DOHH2 (cell line): ENCODE data around the gene ZNF273.

Experiments used
- H3F3A ChIP-seq: fragments of 200-600 bp; sonication (generic), shearing (Covaris generic); 2 replicates; pipeline ENCODE4 v1.6.0; 2016; ENCODE audit warnings: antibody characterized with exemption, mild to moderate bottlenecking; ENCODE audit not compliant: control insufficient read depth, insufficient read depth
- H3K27ac ChIP-seq: fragments of 200-600 bp; sonication (generic); 2 replicates; pipeline ENCODE4 v1.5.1; 2014; ENCODE audit warnings: low read depth, mild to moderate bottlenecking, low read length, moderate library complexity
- H3K27me3 ChIP-seq: fragments of 200-600 bp; sonication (generic); 2 replicates; pipeline ENCODE4 v1.6.1; 2014; ENCODE audit warnings: mild to moderate bottlenecking, low read length, mixed read lengths; ENCODE audit not compliant: control insufficient read depth
- H3K36me3 ChIP-seq: fragments of 200-600 bp; sonication (generic); 2 replicates; pipeline ENCODE4 v1.6.1; 2014; ENCODE audit warnings: mild to moderate bottlenecking, low read length, moderate library complexity, mixed read lengths; ENCODE audit not compliant: control insufficient read depth
- H3K4me1 ChIP-seq: fragments of 200-600 bp; sonication (generic); 2 replicates; pipeline ENCODE4 v1.6.1; 2014; ENCODE audit warnings: mild to moderate bottlenecking, low read length, mixed read lengths; ENCODE audit not compliant: control insufficient read depth
- H3K4me2 ChIP-seq: fragments of 200-600 bp; sonication (generic); 2 replicates; pipeline ENCODE4 v1.6.0; 2014; ENCODE audit warnings: mild to moderate bottlenecking, low read length, moderate library complexity
- H3K4me3 ChIP-seq: fragments of 200-600 bp; sonication (generic); 2 replicates; pipeline ENCODE4 v1.5.1; 2014; ENCODE audit warnings: mild to moderate bottlenecking, low read length, mixed read lengths
- H3K79me2 ChIP-seq: fragments of 200-600 bp; sonication (generic); 2 replicates; pipeline ENCODE4 v1.6.1; 2014; ENCODE audit warnings: mild to moderate bottlenecking, low read length, mixed read lengths; ENCODE audit not compliant: control insufficient read depth
- H3K9me2 ChIP-seq: fragments of 200-600 bp; sonication (generic); replicated peaks from 2 replicates; pipeline ENCODE4 v1.6.1; 2014; ENCODE audit warnings: mild to moderate bottlenecking, low read length, mixed read lengths; ENCODE audit not compliant: control insufficient read depth
- H3K9me3 ChIP-seq: fragments of 200-600 bp; sonication (generic); 2 replicates; pipeline ENCODE4 v1.6.1; 2014; ENCODE audit warnings: antibody characterized with exemption, low read length, mixed read lengths; ENCODE audit not compliant: control insufficient read depth, insufficient read depth
- H4K20me1 ChIP-seq: fragments of 200-600 bp; sonication (generic); 2 replicates; pipeline ENCODE4 v1.6.0; 2014; ENCODE audit warnings: low read depth, mild to moderate bottlenecking, antibody characterized with exemption, low read length, moderate library complexity; ENCODE audit not compliant: control insufficient read depth, insufficient read depth
- EZH2phosphoT487 ChIP-seq: fragments of 200-600 bp; sonication (generic); IDR thresholded peaks from 2 replicates; pipeline ENCODE4 v1.6.1; 2017; ENCODE audit warnings: borderline replicate concordance, mild to moderate bottlenecking, antibody characterized with exemption, low read length, moderate library complexity, mixed read lengths
- TF ChIP-seq, protein P1 (sequence below): fragments of 200-600 bp; sonication (generic); IDR thresholded peaks from one replicate; pipeline ENCODE4 v1.5.1; 2014; ENCODE audit warnings: antibody characterized with exemption, mild to moderate bottlenecking, low read depth, low read length; ENCODE audit not compliant: poor library complexity, severe bottlenecking

ZNF273 gene

DNA sequence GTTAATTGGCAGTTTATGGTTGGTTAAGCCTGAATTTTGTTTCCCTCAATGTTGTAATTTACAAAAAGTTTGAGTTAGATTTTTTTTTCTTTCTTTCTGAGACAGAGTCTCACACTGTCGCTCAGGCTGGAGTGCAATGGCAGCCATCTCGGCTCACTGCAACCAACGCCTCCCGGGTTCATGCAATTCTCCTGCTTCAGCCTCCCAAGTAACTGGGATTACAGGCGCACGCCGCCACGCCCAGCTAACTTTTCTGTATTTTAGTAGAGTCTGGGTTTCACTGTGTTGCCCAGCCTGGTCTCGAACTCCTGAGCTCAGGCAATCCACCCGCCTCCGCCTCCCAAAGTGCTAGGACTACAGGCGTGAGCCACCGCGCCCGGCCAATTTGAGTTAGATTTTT is 935 bp downstream of the ZNF273 start:
- Histone ChIP-seq H3F3A (peaks cover 4% of the 10 kb centered on the region; the same call in 1 of the 2 replicates), H3K27me3 (no peaks in the 10 kb centered on the region), H3K27ac (no peak overlapping the region), H4K20me1 (no peaks in the 10 kb centered on the region), H3K9me3 (peaks cover 4% of the 10 kb centered on the region; the same call in 1 of the 2 replicates), H3K9me2 (no peaks in the 10 kb centered on the region), H3K4me3 (peak overlapping the region; percentile 92), H3K4me1 (peaks cover 51% of the 10 kb centered on the region), H3K4me2 (peak overlapping the region; percentile 61), H3K79me2 (peaks cover 59% of the 10 kb centered on the region), H3K36me3 (peaks cover 43% of the 10 kb centered on the region)
- TF ChIP-seq, protein P1, sequence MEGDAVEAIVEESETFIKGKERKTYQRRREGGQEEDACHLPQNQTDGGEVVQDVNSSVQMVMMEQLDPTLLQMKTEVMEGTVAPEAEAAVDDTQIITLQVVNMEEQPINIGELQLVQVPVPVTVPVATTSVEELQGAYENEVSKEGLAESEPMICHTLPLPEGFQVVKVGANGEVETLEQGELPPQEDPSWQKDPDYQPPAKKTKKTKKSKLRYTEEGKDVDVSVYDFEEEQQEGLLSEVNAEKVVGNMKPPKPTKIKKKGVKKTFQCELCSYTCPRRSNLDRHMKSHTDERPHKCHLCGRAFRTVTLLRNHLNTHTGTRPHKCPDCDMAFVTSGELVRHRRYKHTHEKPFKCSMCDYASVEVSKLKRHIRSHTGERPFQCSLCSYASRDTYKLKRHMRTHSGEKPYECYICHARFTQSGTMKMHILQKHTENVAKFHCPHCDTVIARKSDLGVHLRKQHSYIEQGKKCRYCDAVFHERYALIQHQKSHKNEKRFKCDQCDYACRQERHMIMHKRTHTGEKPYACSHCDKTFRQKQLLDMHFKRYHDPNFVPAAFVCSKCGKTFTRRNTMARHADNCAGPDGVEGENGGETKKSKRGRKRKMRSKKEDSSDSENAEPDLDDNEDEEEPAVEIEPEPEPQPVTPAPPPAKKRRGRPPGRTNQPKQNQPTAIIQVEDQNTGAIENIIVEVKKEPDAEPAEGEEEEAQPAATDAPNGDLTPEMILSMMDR, result no peak
- no peak for TF ChIP-seq EZH2phosphoT487

GRCh38 chr7:64905133-64905532 is 2.1 kb downstream of the ZNF273 start:
- Histone ChIP-seq H3F3A (peaks cover 4% of the 10 kb centered on the region; the same call in 1 of the 2 replicates), H3K4me1 (peaks cover 51% of the 10 kb centered on the region), H3K4me3 (peak overlapping the region; percentile 92), H3K27ac (no peak overlapping the region), H3K36me3 (peaks cover 50% of the 10 kb centered on the region), H3K4me2 (peak overlapping the region; percentile 61), H3K9me3 (peaks cover 8% of the 10 kb centered on the region; the same call in 1 of the 2 replicates), H3K79me2 (peaks cover 71% of the 10 kb centered on the region), H3K9me2 (no peaks in the 10 kb centered on the region), H3K27me3 (no peaks in the 10 kb centered on the region), H4K20me1 (no peaks in the 10 kb centered on the region)
- no peak for TF ChIP-seq EZH2phosphoT487
- TF ChIP-seq, protein P1, result no peak

- Histone ChIP-seq H3K4me3 (peak overlapping the region; percentile 24), H3K36me3 (peaks cover 54% of the 10 kb centered on the region), H3K9me2 (no peaks in the 10 kb centered on the region), H3K27me3 (no peaks in the 10 kb centered on the region), H3K4me1 (peaks cover 51% of the 10 kb centered on the region), H3K27ac (no peak overlapping the region), H3K4me2 (peak overlapping the region; percentile 61), H3K79me2 (peaks cover 75% of the 10 kb centered on the region), H4K20me1 (no peaks in the 10 kb centered on the region), H3K9me3 (peaks cover 11% of the 10 kb centered on the region; the same call in 1 of the 2 replicates), H3F3A (peaks cover 4% of the 10 kb centered on the region; the same call in 1 of the 2 replicates)
- TF ChIP-seq, protein P1, result no peak
- no peak for TF ChIP-seq EZH2phosphoT487
Observed at GRCh38 chr7:64905547-64905946, 2.5 kb downstream of the ZNF273 start.
